ENCODE results near the gene LTN1.
"Not testable (repeated sequence)": the region's sequence is repeated elsewhere in the genome, so short reads cannot be mapped to it uniquely, and the experiment has no call there.

The LTN1 gene

DNA sequence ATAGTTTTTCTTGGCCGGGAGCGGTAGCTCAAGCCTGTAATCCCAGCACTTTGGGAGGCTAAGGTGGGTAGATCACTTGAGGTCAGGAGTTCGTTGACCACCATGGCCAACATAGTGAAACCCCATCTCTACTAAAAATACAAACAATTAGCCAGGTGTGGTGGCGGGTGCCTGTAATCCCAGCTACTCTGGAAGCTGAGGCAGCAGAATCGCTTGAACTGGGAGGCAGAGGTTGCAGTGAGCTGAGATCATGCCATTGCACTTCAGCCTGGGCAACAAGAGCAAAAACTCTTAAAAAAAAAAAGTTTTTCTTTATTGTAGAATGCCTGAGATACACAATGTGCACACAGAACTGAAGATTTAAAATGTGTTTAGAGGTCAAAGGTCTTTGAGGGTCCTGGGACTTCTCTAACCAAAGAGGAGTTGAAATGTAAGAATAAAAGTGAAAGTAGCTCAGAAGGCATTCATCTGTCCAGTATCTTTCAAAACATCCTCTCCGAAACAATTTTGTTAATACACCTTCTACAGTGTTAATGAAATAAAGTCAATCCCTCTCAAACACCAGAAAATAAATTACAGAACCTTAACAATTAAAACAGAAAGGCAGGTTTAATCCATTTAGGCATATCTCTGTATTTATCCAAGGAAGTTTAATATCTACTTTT lies 60.8 kb downstream of the LTN1 start:
- not testable (repeated sequence) for H3K27me3 Mint-ChIP-seq; DNase-seq; H3K27ac Mint-ChIP-seq; H3K4me3 Mint-ChIP-seq; H3K9me3 Mint-ChIP-seq; H3K4me1 Mint-ChIP-seq (ENCODE audit: low read depth)
- H3K36me3 Mint-ChIP-seq (ENCODE audit: low read depth) = peaks cover 84% of the 10 kb centered on the region

DNA sequence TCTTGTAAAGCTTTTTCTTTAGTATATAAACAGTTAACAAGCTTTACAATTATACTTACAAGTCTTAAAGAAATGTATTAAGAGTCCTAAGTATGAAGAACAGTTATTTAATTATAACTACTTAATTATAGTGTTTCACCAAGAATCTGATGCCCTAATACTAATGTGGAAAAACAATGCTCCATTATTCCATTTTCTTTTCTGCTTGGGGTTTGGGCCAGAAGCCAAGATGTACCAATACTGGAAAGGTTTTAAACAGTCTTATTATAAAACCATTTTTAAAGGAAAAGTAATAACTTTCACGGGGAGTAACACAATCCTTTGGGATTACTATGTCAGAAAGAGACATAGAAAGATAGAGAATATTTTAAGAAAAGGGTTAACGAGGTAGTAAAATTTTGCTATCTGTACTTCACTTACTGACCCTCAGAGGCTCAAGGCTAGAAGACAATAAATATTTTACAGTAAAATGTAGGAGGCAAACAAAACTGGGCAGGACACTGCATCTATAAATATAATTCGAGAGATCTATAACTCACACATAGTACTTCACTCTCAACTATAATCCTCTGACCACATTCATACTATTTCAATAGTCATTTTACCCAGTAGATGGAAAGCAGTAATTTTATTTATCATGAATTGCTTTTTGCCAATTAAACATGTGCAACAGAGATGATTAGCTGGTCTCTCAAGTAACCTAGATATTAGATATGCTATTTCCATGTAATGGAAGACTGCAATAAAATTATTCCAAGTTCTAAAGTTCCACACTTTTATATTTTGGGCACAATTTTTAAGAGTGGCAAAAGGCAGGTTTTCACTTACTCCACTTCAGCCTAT lies 63.9 kb downstream of the LTN1 start:
- no peak for DNase-seq
- H3K36me3 Mint-ChIP-seq (ENCODE audit: low read depth) = peaks cover 77% of the 10 kb centered on the region
- no peak overlapping the region for H3K27ac Mint-ChIP-seq
- peaks cover 1% of the 10 kb centered on the region for H3K4me1 Mint-ChIP-seq (ENCODE audit: low read depth)
- no peaks in the 10 kb centered on the region for H3K9me3 Mint-ChIP-seq
- H3K4me3 Mint-ChIP-seq = no peak overlapping the region
- H3K27me3 Mint-ChIP-seq = no peaks in the 10 kb centered on the region

DNA sequence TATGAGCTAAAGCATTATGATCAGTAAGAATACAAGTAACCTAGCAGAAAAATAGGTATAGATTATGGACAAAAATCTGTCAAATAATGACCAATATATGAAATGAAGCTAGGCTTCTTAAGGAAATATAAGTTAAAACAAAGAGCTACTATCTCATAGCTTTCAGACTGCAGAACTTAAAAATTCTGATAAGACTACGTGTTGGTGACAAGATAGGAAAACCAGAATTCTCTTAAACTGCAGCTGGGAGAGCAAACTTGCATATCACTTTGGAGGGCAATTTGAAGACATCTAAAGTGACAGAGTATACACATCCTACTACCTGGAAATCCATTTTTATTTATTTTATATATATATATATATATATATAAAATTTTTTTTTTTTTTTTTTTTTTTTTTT lies 65.5 kb downstream of the LTN1 start:
- Mint-ChIP-seq H3K9me3 (no peaks in the 10 kb centered on the region), H3K27ac (no peak overlapping the region), H3K27me3 (no peaks in the 10 kb centered on the region), H3K4me1 (ENCODE audit: low read depth) (no peaks in the 10 kb centered on the region), H3K4me3 (no peak overlapping the region), H3K36me3 (ENCODE audit: low read depth) (peaks cover 79% of the 10 kb centered on the region)
- DNase-seq = no peak

DNA sequence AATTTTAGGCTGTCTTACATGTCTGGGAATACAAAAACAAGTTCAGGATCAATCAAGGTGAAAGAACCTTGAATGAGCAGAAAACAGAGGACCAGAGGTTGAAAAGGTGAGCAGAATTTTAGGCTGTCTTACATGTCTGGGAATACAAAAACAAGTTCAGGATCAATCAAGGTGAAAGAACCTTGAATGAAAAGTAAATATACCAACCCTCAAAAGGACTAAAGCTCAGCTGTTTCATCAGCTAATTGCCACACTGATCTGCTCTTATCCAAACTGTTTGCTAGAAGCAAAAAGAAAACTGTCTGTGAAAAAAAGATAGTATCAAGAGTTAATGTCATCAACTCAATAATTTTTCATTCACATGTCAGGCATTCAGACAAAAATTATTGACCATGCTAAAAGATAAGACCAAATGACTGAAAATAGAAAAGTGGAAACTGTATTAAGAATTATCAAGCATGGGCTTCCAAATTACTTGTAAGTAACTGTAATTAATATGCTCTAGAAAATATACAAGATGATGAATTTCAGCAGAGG lies 69.2 kb downstream of the LTN1 start:
- DNase-seq = no peak
- Mint-ChIP-seq H3K4me1 (ENCODE audit: low read depth) (no peaks in the 10 kb centered on the region), H3K27ac (no peak overlapping the region), H3K4me3 (no peak overlapping the region), H3K36me3 (ENCODE audit: low read depth) (peaks cover 49% of the 10 kb centered on the region), H3K27me3 (no peaks in the 10 kb centered on the region), H3K9me3 (no peaks in the 10 kb centered on the region)

DNA sequence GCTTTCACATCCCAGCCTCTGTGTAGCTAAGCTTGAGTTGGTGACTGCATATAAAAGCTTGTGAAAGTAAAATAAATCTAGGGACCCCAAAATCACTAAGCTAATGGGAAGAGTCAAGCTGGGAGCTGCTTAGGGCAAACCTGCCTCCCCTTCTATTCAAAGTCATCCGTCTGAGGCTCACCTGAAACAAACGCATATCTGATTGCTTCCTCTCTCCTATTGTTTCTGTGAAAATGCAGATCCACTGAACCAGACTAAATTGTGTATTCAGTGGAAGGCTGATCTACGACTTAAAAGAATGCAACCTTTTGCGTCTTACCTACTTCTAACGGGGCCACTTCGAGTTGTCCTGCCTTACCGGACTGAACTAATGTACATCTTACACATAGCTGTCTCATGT lies 70.3 kb downstream of the LTN1 start:
- H3K9me3 Mint-ChIP-seq = no peaks in the 10 kb centered on the region
- DNase-seq = no peak
- no peaks in the 10 kb centered on the region for H3K4me1 Mint-ChIP-seq (ENCODE audit: low read depth)
- H3K27me3 Mint-ChIP-seq = no peaks in the 10 kb centered on the region
- no peak overlapping the region for H3K27ac Mint-ChIP-seq
- H3K36me3 Mint-ChIP-seq (ENCODE audit: low read depth) = peaks cover 44% of the 10 kb centered on the region
- no peak overlapping the region for H3K4me3 Mint-ChIP-seq

DNA sequence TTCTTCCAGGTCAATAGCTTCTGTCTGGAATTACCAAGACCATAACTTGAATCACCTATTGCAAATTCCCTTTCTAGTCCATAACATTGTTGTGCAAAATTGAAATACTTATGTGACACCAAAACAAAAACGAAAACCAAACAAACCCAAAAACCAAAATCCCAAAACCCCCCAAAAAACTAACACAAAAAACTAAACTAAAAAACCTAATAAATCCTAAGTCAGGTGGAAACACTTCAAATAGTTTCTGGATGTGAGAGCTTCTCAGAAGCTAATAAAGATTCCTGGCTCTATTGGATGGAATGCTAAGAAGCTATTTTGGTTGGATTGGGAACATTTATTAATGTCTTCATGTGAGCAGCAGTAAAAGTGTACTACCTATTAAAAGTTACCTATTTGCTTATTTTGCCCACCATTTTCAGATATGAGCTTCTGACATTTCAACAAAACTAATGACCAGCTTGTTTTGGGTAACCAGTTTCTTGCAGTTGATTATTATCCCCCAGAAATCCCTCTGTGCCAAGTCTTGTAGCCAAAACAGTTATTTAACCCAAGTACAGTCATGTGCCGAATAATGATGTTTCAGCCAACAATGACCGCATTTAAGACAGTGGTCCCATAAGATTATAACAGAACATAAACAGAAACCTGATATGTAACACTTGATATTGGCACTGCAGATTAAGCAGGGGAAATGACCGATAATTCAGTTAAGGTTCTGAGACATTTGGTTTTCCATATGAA lies 76.4 kb downstream of the LTN1 start:
- H3K27ac Mint-ChIP-seq = no peak overlapping the region
- H3K4me1 Mint-ChIP-seq (ENCODE audit: low read depth) = no peaks in the 10 kb centered on the region
- DNase-seq = no peak
- no peaks in the 10 kb centered on the region for H3K27me3 Mint-ChIP-seq
- no peak overlapping the region for H3K4me3 Mint-ChIP-seq
- H3K9me3 Mint-ChIP-seq = no peaks in the 10 kb centered on the region
- peaks cover 2% of the 10 kb centered on the region for H3K36me3 Mint-ChIP-seq (ENCODE audit: low read depth)

DNA sequence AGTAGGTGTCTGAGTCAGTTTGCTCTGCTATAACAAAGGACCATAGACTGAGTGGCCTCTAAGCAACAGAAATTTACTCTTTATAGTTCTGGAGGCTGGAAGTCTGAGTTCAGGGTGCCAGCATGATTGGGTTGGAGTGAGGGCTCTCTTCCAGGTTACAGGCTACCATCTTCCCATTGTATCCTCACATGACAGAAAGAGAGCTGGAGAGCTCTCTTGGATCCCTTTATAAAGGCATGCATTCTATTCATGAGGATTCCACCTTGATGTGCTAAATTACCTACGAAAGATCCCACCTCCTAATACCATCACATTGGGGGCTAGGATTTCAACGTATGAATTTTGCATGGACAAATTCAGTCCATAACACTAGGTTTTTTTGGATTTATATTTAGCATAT lies 79.6 kb downstream of the LTN1 start:
- Mint-ChIP-seq H3K4me1 (ENCODE audit: low read depth) (no peaks in the 10 kb centered on the region), H3K27me3 (peaks cover 2% of the 10 kb centered on the region), H3K9me3 (no peaks in the 10 kb centered on the region), H3K4me3 (no peak overlapping the region), H3K27ac (no peak overlapping the region), H3K36me3 (ENCODE audit: low read depth) (no peaks in the 10 kb centered on the region)
- DNase-seq = no peak

DNA sequence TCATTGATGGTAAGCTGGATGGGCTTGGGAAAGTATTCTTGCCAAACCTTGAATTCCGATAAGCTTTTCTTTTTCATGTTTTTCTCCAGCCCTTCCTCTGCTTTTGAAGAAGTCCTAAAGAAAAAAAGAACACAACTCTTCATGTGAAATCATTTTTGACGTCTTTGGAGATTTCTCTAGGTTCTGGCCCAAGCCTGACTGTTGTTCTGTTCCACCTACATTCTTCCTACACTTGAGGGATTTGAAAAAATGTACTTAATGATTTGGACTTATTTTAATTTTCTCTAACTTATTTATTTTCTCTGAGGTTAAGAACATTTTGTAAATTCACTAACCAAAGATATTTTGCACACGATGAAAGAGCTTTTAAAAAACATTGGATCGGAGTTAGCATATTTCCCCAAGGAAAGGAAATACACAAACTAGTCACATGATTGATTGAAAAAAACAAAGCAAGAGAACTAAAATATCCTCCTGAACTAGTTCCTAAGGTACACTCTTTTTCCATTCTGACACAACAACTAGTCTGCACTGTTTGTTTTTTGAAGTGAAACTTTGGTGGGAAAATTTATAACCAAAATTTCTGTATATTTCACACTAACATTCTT lies 82.3 kb downstream of the LTN1 start:
- Mint-ChIP-seq H3K4me3 (no peak overlapping the region), H3K27me3 (peaks cover 2% of the 10 kb centered on the region), H3K9me3 (no peaks in the 10 kb centered on the region), H3K27ac (no peak overlapping the region), H3K36me3 (ENCODE audit: low read depth) (no peaks in the 10 kb centered on the region), H3K4me1 (ENCODE audit: low read depth) (no peaks in the 10 kb centered on the region)
- DNase-seq = no peak

DNA sequence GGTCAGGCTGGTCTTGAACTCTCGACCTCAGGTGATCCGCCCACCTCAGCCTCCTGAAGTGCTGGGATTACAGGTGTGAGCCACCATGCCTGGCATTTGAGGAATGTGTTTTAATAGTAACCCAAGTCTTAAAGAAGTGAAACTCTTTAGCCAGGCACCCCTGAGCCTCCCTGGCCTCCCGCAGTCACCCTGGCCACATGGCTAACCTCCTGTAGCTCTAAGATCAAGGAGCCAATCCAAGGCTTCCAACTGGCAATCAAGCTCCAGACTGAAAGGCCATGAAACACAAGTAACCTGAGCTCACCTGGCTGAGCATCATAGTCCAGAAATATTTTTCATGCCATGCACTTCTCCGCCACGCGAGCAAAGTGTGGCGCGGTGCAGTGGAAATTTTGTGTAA lies 84.3 kb downstream of the LTN1 start:
- H3K36me3 Mint-ChIP-seq (ENCODE audit: low read depth) = no peaks in the 10 kb centered on the region
- H3K27me3 Mint-ChIP-seq = peaks cover 2% of the 10 kb centered on the region
- no peak overlapping the region for H3K27ac Mint-ChIP-seq
- H3K4me3 Mint-ChIP-seq = no peak overlapping the region
- no peaks in the 10 kb centered on the region for H3K4me1 Mint-ChIP-seq (ENCODE audit: low read depth)
- DNase-seq = no peak
- H3K9me3 Mint-ChIP-seq = no peaks in the 10 kb centered on the region

DNA sequence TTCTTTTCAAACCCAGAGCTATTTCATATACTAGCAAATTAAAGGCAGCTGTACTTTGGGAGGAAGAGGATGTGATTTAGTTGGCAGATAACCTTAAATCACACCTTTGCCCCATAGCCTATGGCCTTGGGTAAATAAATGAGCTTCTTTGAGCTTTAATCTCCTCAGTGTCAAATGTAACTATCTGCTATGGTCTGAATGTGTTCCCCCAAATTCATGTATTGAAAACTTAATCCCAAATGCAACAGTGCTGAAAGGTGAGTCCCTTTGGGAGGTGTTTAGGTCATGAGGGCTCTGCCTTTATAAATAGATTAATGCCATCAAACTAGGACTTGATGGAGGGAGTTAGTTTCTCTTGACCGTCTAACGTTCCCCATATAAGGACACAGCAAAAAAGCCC lies 85.8 kb downstream of the LTN1 start:
- no peak for DNase-seq
- Mint-ChIP-seq H3K4me1 (ENCODE audit: low read depth) (no peaks in the 10 kb centered on the region), H3K27me3 (peaks cover 2% of the 10 kb centered on the region), H3K9me3 (peaks cover 6% of the 10 kb centered on the region), H3K4me3 (no peak overlapping the region), H3K27ac (no peak overlapping the region), H3K36me3 (ENCODE audit: low read depth) (no peaks in the 10 kb centered on the region)

DNA sequence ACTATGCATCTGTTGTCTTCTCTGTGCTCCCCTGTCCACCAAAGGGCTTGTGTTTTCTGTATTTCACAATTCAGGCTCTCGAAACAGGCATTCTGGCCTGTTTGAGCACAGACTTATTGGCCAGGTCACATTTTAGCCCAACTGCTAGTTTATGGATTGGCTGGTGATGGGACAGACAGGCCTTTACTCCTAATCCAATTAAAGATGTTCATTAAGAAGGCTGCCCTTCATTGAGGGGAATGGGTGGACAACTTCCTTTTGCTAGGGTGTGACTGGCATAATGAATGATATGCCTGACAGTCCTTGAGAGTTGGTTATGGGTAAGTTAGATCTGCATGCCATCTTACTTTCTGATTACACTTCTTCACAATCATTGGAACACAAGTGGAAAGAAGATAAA lies 86.4 kb downstream of the LTN1 start:
- Mint-ChIP-seq H3K4me3 (no peak overlapping the region), H3K27me3 (peaks cover 2% of the 10 kb centered on the region), H3K27ac (no peak overlapping the region), H3K4me1 (ENCODE audit: low read depth) (no peaks in the 10 kb centered on the region), H3K9me3 (peaks cover 6% of the 10 kb centered on the region), H3K36me3 (ENCODE audit: low read depth) (no peaks in the 10 kb centered on the region)
- DNase-seq = no peak

DNA sequence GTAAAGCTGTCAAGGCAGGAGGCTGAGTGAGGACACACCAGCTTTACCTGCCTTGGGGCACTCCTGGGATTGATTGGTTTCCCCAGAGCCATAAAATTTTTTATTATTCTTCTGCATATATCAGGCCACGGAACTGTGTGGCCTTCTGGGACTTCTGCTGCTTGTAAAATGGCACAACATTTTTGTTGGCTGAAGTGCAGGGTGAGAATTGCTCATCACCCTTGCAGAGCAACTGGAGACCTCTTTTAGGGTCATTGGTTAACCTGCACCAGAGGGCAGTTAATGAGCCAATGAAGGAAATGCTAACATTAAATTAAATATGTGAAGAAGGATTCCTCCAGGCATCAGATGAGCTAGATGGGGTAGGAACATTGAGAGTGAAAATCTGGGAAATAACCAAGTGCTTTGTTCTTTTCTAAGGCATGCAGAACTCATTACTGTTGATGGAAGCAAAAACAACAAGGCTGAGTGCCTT lies 87.7 kb downstream of the LTN1 start:
- H3K9me3 Mint-ChIP-seq = peaks cover 6% of the 10 kb centered on the region
- H3K27ac Mint-ChIP-seq = no peak overlapping the region
- no peak for DNase-seq
- H3K27me3 Mint-ChIP-seq = no peaks in the 10 kb centered on the region
- H3K36me3 Mint-ChIP-seq (ENCODE audit: low read depth) = no peaks in the 10 kb centered on the region
- no peaks in the 10 kb centered on the region for H3K4me1 Mint-ChIP-seq (ENCODE audit: low read depth)
- H3K4me3 Mint-ChIP-seq = no peak overlapping the region

DNA sequence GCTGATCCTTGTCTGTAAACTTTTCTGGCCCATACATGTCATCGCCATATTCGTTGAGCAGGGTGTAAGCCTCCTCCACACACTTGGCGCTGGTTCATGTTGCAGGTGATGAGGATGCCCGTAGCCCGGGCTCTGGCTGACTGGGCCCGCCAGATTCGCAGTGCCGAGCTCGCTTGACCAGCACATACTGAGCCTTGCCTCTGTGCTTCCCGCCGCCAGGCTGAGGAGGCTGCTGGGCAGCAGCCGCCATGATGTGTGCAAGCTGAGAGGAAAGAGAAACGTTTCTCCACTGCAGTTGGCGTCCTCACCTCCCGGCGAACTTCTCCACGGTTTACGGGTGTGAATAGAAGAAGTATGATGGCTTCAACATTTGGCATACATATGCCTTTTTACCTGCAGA lies 89.2 kb downstream of the LTN1 start:
- no peaks in the 10 kb centered on the region for H3K27me3 Mint-ChIP-seq
- H3K9me3 Mint-ChIP-seq = peaks cover 6% of the 10 kb centered on the region
- H3K4me1 Mint-ChIP-seq (ENCODE audit: low read depth) = no peaks in the 10 kb centered on the region
- no peak for DNase-seq
- no peaks in the 10 kb centered on the region for H3K36me3 Mint-ChIP-seq (ENCODE audit: low read depth)
- H3K4me3 Mint-ChIP-seq = no peak overlapping the region
- H3K27ac Mint-ChIP-seq = no peak overlapping the region

DNA sequence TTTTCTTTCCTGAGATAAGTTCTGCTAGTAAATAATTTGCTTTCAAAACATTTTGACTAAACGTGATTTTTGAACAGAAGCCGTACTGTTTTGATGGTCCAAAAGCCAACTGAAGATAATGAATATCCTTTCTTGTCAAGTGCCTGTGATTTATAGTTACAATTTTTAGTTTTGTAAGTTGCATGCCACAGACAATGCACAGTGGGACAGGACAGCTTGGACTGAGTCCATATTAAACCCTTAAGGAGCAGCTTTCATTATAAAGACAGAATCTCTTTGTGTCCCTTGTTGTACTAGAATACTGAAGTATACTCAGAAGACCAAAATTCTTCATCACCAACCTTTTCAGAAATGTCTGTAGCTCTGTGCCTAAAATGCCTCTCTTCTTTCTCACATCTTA lies 92.2 kb downstream of the LTN1 start:
- no peaks in the 10 kb centered on the region for H3K36me3 Mint-ChIP-seq (ENCODE audit: low read depth)
- peaks cover 6% of the 10 kb centered on the region for H3K9me3 Mint-ChIP-seq
- H3K27me3 Mint-ChIP-seq = no peaks in the 10 kb centered on the region
- no peak overlapping the region for H3K27ac Mint-ChIP-seq
- H3K4me3 Mint-ChIP-seq = no peak overlapping the region
- no peaks in the 10 kb centered on the region for H3K4me1 Mint-ChIP-seq (ENCODE audit: low read depth)
- no peak for DNase-seq

Measured in activated T-cell treated with anti-CD3 and anti-CD28 coated beads, Interleukin-2, amount 50 U/mL, for 24 hours (primary cell).